Erythroblast (primary cell): ENCODE results near the gene NKD1.

Experiments
- GATA1 ChIP-seq: IDR thresholded peaks from 2 replicates; pipeline ENCODE4 v1.6.1; 2011; ENCODE audit warnings: low read depth, mild to moderate bottlenecking, control low read depth, low read length, moderate library complexity
- POLR2A ChIP-seq: IDR thresholded peaks from 2 replicates; pipeline ENCODE4 v1.6.1; 2011; ENCODE audit warnings: mild to moderate bottlenecking, low read length

DNA sequence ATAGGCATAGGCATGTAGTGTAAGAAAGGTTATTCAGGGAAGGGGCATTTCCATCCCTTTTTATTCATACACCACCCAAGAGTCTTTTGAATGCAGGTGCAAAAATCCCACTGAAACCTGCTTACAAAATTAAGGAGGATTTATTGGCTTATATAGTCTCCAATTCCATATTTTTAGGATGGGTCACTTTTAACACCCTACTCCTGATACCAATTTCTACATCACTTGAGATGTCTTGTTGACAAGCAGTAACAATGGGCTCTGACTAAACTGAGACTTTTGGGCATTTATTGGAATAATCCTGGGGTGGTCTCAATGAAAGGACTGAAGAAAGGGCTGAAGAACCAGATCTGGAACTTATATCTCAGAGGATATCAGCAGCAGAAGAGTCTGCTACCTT lies 18.9 kb upstream of the NKD1 start:
- TF ChIP-seq POLR2A (no peak), GATA1 (no peak)
